NCI-H526 treated with DMSO at 0.1 percent for 48 hours (cell line): ENCODE results near the gene PHLDB1.
"Not testable (repeated sequence)": the region's sequence is repeated elsewhere in the genome, so short reads cannot be mapped to it uniquely, and the experiment has no call there.

Experiments
- DNase-seq: peaks from one replicate; lab custom pipeline; 2025; lab: John Stamatoyannopoulos, UW

PHLDB1 gene

GRCh38 chr11:118607401-118608359, at the start of gene PHLDB1:
PHLDB1 (plus strand) TSS chr11:118607615; CDS start chr11:118613837, 6,222 bp downstream.
- peak; percentile 63 for DNase-seq

DNA sequence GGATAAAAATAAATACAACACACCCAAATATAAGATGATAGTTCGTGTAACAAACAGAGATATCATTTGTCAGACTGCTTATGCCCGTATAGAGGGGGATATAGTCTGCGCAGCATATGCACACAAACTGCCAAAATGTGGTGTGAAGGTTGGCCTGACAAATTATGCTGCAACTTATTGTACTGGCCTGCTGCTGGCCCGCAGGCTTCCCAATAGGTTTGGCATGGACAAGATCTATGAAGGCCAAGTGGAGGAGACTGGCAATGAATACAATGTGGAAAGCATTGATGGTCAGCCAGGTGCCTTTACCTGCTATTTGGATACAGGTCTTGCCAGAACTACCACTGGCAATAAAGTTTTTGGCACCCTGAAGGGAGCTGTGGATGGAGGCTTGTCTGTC, 46.6 kb upstream of the PHLDB1 start:
- no peak for DNase-seq

GRCh38 chr11:118565051-118565450, 42.4 kb upstream of the PHLDB1 start:
- no peak for DNase-seq

DNA sequence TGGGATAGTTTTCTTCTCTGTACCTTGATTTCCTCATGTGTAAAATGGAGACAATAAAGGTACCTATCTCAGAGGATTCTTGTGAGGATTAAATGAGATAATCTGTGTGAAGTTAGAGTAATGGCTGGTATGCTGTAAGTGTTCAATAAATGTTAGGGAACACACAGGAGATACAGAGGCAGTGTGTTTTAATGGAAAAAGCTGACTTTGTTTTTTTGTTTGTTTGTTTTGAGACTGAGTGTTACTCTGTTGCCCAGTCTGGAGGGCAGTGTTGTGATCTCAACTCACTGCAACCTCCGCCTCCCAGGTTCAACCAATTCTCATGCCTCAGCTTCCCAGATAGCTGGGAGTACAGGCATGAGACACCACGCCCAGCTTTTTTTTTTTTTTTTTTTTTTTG, 37.7 kb upstream of the PHLDB1 start:
- DNase-seq, result no peak

DNA sequence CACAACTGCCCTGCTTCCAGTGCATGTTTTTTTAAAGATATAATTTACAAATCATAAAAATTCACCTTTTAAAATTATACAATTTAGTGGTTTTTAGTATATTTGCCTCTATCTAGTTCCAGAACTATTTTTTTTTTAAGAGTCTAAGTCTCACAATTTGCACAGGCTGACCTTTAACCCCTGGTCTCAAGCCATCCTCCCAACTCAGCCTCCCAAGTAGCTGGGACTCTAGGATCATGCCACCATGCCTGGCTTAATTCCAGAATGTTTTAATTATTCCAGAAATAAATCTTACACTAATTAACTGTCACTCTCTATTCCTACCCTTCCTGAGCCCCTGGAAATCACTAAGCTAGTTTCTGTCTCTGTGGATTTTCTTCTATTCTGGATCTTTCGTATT, 36.6 kb upstream of the PHLDB1 start:
- no peak for DNase-seq

GRCh38 chr11:118571701-118572060, 35.7 kb upstream of the PHLDB1 start:
- DNase-seq, result not testable (repeated sequence)

DNA sequence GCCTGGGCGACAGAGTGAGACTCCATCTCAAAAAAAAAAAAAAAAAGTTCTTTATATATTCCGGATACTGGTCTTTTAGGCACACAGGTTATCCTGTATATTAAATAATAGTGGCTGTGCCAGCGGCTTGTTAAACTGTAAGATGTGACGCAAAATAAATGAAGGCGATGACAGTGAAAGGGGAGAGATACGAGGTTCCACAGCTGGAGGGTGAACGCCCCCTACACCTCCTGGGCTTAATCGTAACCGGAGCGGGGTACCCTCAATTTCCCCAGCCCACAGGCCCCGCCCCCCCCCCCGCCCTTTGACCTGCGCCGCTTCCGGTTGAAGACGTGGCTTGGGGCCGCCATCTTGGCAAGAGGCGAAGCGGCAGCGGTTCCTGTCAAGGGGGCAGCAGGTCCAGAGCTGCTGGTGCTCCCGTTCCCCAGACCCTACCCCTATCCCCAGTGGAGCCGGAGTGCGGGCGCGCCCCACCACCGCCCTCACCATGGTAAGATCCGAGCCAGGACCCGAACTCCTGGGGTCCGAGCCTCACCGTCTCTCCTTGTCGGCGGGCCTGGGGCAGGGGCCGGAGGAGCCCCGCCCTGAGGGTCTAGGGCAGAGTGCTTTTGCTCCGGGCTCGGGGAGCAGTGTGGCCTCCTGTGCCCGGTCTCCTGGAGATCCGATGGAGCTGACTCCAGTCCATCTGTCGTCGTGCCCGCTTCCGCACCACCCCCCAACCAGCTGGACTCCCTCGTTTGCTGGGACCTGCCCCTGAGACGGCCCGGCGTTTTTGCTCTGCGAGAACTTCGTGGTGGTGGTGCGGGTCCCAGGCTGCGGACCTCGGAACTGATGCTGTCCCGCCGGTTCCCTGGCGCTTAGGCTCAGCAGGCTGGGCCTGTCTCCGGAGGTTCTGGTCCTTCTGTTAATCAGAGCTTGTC, 35.1 kb upstream of the PHLDB1 start, which contains the start of gene ARCN1:
TSS of gene ARCN1 (plus strand) at position 349 of the 920 bp plus-strand sequence. CDS start at position 488, 139 bp downstream.
- DNase-seq, result peak; percentile 86

DNA sequence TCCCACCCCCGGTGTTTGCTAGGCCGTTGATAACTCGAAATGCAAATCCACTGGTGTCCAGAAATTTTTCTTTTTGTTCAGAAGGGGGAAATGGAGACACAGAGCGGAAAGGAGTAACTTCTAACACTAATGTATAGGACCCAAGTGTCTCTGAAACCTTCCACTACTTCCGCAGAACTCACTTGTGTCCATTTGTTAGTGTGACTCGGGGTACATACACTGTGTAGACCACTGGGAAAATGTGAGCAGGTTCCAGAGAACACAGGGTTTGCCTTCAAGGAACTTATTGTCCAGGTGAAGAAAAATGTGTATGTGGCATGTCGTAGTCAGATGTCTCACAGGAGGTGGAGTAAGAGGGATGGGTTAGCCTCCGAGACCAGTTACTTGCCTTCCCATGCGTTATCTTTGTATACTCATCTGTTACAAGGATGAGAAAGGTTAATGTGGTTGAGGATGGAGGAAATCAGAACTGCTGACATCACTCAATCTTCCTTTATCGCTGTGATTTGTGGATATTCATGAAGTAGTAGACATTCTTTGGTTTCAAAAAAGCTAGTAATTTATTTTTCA, 34.3 kb upstream of the PHLDB1 start:
- DNase-seq, result peak; percentile 73

DNA sequence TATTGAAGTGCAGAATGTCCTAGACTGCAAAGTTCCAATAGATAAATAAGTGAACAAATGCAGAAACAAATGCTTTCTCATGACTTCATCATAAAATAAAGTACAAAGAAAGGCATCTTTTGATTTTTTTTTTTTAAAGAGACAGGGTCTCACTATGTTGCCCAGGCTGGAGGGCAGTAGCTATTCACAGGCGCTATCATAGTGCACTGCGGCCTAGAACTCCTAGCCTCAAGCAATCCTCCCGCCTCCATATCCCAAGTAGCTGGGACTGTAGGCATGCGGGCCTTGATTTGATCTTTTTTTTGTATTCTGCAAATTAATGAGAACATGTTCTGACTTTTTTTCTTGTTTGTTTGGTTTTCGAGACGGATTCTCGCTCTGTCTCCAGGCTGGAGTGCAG, 32.8 kb upstream of the PHLDB1 start:
- DNase-seq, result no peak

- not testable (repeated sequence) for DNase-seq
Observed at GRCh38 chr11:118577995-118578394, 29.4 kb upstream of the PHLDB1 start.

GRCh38 chr11:118581057-118581456, 26.4 kb upstream of the PHLDB1 start:
- DNase-seq, result no peak

DNA sequence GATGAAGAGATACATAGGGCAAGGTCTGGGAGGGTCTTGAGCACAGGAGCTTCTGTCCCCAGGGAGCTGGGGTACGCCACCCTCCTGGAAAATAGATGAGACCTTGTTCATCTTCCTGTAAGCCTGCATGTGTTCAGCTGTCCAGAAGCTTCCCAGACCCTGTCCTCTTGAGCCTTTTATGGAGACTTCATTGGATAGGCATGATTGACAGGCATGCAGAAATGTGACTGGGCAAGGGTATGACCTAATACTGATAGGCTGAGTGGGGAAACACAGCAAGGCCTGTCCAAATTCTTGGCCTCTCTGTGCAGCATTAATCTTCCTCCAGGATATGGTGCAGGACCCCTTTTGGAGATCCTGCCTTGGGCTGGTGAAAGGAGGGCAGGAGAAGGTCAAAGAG, 19.5 kb upstream of the PHLDB1 start:
- no peak for DNase-seq

- no peak for DNase-seq
Observed at GRCh38 chr11:118592616-118593367, 14.6 kb upstream of the PHLDB1 start.

GRCh38 chr11:118594984-118595383, 12.4 kb upstream of the PHLDB1 start:
- peak; percentile 48 for DNase-seq

- DNase-seq, result no peak
Observed at GRCh38 chr11:118596224-118597146, 10.9 kb upstream of the PHLDB1 start.

DNA sequence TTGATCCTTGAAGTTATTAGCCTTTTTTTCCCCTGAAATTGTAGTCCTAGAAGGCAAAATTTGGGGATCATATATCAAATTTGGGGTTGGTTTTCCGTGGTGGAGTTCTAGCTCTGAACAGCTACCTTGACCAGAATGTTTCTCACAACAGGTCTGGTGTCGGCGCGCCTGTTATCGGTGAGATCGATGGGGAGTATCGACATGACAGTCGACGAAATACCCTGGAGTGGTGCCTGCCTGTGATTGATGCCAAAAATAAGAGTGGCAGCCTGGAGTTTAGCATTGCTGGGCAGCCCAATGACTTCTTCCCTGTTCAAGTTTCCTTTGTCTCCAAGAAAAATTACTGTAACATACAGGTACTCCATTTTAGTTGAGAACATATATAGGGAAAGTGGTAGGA, 9.9 kb upstream of the PHLDB1 start:
- no peak for DNase-seq

GRCh38 chr11:118602331-118602730, 5.1 kb upstream of the PHLDB1 start:
- DNase-seq, result no peak

GRCh38 chr11:118603709-118604108, 3.7 kb upstream of the PHLDB1 start:
- DNase-seq, result not testable (repeated sequence)

DNA sequence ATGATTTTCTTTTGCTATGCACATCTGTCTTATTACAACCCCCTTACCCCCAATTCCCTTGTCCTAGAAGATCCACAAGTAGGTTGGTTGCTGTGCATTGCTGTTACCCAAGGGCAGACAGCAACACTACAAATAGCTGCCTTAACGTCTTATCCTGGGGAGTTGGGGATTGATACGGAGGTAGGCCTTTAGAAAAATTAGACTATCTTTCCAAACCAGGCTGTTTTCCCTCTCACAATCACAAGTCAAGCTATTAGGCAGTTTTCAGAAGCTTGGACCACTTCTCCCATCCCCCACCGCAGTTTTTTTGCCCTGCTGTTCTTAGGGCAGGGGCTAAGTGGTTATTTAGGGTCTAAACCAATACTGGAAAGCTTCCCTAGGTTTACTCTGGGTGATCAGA, 2.8 kb upstream of the PHLDB1 start:
- no peak for DNase-seq

DNA sequence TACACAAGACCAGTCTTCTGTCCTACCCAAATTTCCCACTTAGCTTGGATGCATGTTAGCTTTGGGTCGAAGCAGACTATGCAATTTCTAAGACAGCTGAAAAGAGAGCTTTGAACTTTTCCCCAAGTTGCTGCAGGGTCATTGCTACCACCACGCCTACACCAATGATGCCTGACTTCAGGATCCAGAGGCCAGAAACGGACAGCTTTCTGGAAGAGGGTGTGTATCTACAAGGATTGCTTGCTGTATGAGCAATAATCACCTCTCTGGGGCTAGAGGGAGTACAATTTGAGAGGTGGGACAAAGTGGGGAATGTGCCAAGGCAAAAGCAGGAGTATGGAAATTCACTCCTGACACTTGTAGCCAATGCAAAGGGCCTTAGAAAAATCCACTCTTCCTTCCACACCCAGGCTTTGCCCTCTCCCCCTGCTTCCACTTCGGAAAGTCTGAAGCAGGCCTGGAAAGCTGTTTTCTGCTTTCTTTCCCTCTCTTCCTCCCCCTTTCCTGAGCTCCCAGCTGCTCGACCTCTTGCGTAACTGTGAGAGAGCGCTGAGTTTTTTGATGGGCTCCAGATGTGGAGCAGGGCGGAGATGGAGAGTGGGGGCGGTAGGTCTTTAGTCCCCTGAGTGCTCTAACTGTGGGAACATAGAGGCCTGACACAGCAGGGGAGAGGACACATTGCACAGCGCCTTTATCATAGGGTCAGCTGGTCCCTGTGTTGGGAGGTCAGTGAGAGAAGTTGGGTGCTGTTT, 2.1 kb upstream of the PHLDB1 start:
- DNase-seq, result no peak
